ENCODE measurements around the gene UCP2. TPM values are rescaled to one million over a fixed set of nuclear protein-coding genes. Genes with fewer than 3 reads are reported as not detected.

The UCP2 gene
- total and polyA plus RNA-seq, 9 of the 15 experiments (the other 6 are each of a cell fraction or from before 2014, with no cell fraction given): 19.2 to 216 (median 87.9) TPM

- TF ChIP-seq SNAPC5 (CRISPR knock-in tag; IDR thresholded peaks at IDR 0.05): no peak
- TF ChIP-seq SNRNP70 (optimal IDR thresholded peaks at IDR 0.05; ENCODE audit: low read depth, low read length): no peak
- peak; percentile 79; the same call in 1 of the 2 replicates for TF ChIP-seq NR2F6 (CRISPR knock-in tag; IDR thresholded peaks at IDR 0.05)
- peak; percentile 45; the same call in 1 of the 2 replicates for TF ChIP-seq ZNF764 (CRISPR knock-in tag; IDR thresholded peaks at IDR 0.05; ENCODE audit: low read depth)
- TF ChIP-seq ZNF584 (CRISPR knock-in tag; IDR thresholded peaks at IDR 0.05; ENCODE audit: low read depth): peak; percentile 82; the same call in 1 of the 2 replicates
- TF ChIP-seq STAT5B (CRISPR knock-in tag; IDR thresholded peaks at IDR 0.05): no peak
- no peak for TF ChIP-seq HOXB6 (CRISPR knock-in tag; IDR thresholded peaks at IDR 0.05; ENCODE audit: borderline replicate concordance)
- TF ChIP-seq POLR2AphosphoS2 (IDR thresholded peaks at IDR 0.05; ENCODE audit: low read length): no peak
- TF ChIP-seq XRCC4 (IDR thresholded peaks at IDR 0.05; ENCODE audit: extremely low read depth, insufficient read depth, insufficient read length): no peak
- no peak; the same call in 1 of the 2 replicates for TF ChIP-seq CREB3 (tag; conservative IDR thresholded peaks at IDR 0.05; ENCODE audit: low read depth)
- TF ChIP-seq ZNF699 (CRISPR knock-in tag; IDR thresholded peaks at IDR 0.05; ENCODE audit: insufficient replicate concordance): no peak
- TF ChIP-seq CBFA2T2 (conservative IDR thresholded peaks at IDR 0.05): peak; percentile 66
- peak; percentile 82; the same call in 1 of the 2 replicates for TF ChIP-seq RHOXF2B (CRISPR knock-in tag; conservative IDR thresholded peaks at IDR 0.05)
- TF ChIP-seq ZHX1 (conservative IDR thresholded peaks at IDR 0.05; ENCODE audit: low read length): no peak
- no peak for TF ChIP-seq NELFE (IDR thresholded peaks at IDR 0.05; ENCODE audit: insufficient read depth, insufficient read length)
- no peak for TF ChIP-seq RBM34 (IDR thresholded peaks at IDR 0.05; ENCODE audit: borderline replicate concordance, insufficient read depth, low read length)
Measured at GRCh38 chr11:73982990-73983740, 522 bp upstream of the UCP2 start (continued).

Data from K562 (cell line).